HK-2 (cell line): ENCODE results near the gene KRABD2.
"Not testable (repeated sequence)": the region's sequence is repeated elsewhere in the genome, so short reads cannot be mapped to it uniquely, and the experiment has no call there.

Source experiments
- DNase-seq: peaks from one replicate; pipeline ENCODE4 v3.0.0-alpha.2; 2018; ENCODE audit not compliant: unreplicated experiment

The KRABD2 gene

DNA sequence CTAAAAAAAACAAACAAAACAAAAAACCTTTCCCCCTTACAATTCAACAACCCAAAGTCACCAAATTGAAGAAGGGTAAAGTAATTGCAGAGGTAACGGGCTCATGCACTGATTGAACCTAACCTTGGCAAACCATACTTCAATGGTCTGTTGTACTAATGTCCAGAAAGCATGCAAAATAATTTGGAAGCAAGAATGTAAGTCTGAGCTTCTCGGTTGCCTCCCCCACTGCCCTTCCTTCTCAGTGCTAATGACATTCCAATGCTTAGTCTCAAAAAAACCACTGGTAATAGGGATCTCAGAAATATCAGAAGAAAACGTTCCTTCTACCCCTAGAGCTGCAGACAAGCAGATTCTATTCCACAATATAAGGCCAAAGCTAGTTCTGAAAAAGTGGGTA is 15.8 kb downstream of the KRABD2 start:
- DNase-seq: no peak

DNA sequence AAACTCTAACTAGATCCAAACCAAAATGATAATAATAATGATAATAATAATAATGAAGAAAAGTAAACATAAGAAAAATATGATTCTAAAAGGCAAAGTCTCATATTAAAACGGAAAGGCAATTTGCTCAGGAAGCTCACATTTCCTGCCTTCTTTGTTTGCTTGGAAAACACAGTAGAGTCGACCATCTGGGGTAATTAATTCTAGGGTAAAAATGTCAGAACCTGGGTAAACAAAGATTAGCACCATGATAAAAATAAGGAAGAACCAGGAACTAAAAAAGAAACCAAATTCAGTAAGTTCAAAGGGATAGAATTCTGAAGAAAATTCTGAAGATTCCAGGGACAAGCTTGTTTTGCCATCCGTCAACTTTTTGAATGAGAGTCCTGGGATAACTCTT is 16.2 kb downstream of the KRABD2 start:
- DNase-seq: no peak

DNA sequence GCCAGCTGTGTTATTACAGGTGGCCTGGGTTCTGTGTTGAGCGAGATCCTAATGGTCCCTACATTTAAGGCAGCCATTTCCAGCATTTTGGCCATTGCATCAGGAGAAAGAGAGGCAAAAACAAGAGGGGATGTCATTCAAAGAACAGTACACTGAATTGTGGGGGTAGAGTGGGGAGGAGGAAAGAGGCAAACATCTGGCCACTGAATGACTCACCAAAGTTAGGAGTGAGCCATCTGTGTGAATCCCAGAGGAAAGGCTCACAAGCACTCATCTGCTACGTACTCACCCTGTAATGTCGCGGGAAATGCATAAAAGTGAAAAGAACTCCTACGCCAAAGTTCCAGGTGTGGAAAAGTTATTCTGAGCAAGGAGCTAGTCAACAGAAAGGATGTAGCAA is 16.7 kb downstream of the KRABD2 start:
- DNase-seq: no peak

DNA sequence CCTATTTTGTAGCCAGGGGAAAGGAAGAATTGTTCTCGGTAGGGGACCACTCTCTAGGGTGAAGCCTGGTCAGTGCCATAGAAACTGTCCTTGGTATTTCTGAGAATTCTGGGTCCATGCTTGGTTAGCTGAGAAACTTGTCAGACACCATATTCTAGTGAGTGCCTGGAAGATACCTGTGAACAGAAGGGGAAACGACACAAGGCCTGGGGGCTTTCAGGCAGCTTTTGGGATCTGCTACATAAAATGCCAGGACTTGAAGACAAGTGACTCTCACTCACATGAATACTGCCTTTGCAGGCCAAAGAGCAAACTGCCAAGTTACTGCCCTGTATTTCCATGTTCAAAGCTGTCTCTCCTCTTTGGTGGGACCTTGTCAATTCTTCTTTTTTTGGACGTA is 18.6 kb downstream of the KRABD2 start:
- no peak for DNase-seq

DNA sequence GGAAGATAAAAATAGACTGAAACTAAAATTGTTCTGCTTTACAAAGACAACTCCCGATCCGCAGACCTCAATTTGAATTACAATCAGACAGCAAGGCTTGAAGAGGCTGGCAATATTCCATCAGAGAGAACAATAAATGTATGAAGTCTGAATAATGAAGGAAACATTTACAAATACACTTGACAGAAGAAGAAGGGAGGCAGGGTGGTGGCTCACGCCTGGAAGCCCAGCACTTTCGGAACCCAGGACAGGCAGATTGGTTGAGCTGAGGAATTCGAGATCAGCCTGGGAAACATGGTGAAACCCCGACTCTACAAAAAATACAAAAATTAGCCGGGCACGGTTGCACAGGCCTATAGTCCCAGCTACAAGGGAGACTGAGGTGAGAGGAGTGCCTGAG is 22.3 kb downstream of the KRABD2 start:
- DNase-seq: no peak

DNA sequence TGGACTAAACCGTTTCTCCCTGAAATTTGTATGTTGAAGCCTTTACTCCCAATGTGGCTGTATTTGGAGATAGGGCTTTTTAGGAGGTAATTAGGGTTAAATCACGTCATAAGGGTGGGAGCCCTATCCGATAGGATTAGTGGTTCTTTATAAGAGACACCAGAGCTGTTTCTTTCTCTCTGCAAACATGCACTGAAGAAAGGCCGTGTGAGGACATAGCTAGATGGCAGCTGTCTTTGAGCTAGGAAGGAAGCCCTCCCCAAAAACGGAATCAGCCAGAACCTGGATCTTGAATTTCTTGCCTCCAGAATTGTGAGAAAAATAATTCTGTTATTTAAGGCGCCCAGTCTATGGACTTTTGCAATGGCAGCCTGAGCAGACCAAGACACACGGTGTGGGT is 22.8 kb downstream of the KRABD2 start:
- DNase-seq: no peak

DNA sequence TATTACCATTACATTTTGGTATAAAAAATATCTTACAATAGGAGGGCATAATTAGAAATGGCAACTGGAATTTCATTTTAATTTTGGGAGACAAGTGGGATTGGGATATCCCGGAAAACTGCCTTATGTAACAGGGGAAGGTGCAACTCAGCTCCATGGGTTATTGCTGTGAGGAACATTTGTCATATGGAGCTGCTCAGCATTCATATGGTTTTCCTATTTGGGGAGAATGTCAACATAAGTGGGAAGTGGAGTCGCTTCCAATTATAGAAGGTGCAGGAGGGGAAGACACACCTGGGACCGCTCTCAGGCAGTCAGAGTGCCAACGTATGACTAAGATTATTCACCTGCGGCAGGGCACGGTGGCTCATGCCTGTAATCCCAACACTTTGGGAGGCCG is 26.2 kb downstream of the KRABD2 start:
- DNase-seq: no peak

DNA sequence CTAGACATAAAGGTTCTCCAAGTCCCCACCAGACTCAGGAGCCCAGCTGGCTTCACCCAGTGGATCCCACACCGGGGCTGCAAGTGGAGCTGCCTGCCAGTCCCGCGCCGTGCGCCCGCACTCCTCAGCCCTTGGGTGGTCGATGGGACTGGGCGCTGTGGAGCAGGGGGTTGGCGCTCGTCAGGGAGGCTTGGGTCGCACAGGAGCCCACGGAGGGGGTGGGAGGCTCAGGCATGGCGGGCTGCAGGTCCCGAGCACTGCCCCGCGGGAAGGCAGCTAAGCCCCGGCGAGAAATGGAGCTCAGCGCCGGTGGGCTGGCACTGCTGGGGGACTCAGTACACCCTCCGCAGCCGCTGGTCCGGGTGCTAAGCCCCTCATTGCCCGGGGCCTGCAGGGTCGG is 29.5 kb downstream of the KRABD2 start:
- not testable (repeated sequence) for DNase-seq

DNA sequence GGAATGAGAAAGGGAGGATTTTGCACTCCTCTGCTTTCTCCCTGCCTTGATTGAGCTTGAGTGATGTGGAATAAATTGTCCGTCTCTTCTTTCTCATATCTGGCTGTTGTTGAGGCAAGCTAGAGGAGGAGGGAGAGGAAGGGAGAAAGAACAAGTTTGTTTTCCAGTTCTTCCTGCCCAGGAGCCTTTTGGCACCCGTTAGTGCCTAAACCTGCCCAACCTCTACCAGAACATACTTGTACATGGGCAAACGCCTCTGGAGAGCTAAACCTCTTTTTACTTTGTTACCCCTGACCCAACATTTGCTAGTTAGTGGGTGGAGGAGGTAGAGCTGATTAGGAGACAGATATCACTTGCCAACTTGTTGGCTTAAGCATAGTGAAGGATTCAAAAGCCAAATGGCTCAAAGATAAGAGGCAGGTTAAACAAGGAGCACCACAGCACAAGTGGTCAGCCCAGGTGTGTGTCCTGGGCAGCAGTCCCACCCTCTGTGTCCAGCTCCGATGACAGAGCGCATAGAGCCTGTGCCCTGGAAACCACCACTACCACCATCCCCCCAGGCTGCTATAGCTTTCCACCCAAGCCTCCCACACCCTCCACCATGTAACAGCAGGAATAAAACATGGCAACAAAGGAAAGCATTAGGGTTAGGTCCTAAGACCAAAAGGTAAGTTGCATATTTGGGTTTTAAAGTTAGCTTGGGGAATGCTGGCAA is 30.4 kb downstream of the KRABD2 start:
- DNase-seq: no peak

DNA sequence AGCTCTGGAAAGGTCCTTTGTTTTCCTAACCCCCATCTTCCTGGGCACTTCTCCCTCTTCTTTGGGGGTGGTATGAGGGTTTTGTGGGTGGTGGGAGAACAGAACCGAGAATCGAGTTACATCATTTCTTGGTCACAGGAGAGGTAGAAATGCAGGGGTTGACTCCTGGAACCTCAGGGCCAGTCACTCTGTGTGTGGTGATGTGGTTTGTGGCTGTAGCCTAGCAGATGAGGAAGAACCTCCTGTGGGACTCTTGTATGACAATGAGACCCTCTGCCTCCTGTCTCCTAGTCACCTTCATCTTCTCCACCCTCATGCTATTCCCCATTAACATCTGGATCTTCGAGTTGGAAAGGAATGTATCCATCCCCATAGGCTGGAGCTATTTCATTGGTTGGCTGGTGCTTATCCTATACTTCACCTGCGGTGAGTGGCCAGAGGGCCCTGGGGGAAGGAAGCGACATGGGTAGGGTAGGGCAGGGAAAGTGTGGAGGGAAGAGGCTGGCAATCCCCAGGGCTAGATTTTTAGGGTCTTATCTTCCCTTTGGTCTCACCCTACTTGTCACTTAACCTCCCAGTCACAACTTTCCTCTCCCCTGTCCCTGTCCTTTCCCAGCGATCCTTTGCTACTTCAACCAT is 31.3 kb downstream of the KRABD2 start:
- no peak for DNase-seq

DNA sequence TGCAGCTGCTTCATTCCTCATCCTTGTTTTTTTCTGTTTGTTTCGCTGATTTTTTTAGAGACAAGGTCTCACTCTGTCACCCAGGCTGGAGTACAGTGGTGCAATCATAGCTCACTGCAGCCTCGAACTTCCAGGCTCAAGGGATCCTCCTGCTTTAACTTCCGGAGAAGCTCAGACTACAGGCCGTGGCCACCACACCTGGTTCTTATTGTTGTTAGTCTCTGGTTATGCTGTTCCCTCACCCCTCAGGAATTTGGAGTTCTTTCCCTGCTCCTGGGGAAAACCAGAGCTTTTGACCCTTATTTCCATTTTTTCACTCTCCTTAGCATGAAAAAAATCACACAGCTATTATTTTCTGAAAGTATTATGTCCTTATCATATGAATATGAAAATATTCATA is 35.0 kb downstream of the KRABD2 start:
- no peak for DNase-seq

DNA sequence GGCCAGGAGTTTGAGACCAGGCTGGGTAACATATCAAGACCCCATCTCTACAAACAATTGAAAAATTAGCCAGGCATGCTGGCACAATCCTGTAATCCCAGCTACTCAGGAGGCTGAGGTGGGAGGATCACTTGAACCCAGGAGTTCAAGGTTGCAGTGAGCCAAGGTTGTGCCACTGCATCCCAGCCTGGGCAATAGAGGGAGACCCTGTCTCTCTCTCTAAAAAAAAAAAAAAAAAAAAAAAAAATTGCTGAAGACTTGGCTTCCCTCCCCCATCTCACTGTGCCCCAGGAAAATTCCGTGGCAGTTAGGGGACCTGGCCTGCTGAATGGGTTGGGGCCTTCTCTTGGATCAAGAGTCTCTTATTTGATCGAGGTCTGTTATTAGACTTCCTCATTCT is 37.0 kb downstream of the KRABD2 start, which contains the start of gene ODF4:
Gene ODF4, plus strand, starts transcription at position 301 of the 400 bp plus-strand sequence. CDS start 212 bp downstream, outside the sequence.
- no peak for DNase-seq

DNA sequence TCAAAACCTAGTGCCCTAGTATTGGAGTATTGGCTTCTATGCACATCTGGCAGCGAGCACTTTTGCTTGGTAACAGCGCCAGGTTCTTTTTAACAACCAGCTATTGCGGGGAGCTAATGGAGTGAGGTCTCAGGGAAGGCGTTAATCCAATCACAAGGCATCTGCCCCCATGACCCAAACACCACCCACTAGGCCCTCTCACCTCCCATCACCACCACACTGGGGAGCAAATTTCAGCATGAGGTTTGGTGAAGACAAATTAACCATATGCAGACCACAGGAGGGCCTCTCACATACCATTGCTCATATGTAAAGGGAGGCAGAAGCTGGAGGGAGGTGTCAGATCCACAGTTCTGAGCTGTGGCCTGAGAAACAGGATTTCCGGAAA is 37.8 kb downstream of the KRABD2 start:
- no peak for DNase-seq

DNA sequence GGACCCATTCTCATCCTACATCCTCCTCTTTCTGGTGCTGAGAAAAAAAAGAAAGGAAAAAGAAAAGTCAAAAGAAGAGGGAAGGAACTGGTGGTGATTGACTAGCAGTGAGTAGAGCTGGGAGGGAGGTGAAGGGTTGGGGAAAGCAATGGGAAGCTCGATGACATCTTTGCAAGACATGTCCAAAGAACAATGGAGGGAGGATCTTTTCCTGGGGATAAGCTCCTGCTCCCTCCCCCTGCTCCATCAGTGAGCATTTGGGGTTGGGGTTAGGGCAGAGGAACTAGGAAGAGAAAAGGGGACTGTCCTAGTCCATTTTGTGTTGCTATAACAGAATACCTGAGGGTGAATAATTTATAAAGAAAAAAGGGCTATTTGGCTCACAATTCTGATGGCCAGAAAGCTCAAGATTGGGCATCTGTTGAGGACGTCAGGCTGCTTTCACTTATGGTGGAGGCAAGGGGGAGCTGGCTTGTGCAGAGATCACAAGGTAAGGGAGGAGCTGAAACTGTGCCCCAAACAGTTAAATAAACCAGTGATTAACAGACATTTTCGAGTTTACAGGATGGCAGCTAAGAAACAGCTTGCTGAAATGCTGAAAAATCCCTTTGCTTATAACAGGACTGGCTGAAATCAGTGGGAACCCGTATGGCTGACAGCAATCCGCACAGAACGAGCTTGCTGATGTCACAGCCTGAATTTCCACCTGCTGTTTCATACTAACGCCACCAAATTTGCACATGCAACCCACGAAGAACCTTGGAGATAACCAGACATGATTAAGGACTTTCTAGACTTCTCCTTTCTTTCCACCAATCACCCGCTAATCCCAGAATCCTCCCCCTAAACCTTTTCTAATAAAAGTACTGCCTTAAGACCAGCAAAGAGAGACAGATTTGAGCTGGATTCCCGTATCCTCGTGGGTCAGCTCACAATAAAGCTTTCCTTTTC is 38.4 kb downstream of the KRABD2 start:
- no peak for DNase-seq

DNA sequence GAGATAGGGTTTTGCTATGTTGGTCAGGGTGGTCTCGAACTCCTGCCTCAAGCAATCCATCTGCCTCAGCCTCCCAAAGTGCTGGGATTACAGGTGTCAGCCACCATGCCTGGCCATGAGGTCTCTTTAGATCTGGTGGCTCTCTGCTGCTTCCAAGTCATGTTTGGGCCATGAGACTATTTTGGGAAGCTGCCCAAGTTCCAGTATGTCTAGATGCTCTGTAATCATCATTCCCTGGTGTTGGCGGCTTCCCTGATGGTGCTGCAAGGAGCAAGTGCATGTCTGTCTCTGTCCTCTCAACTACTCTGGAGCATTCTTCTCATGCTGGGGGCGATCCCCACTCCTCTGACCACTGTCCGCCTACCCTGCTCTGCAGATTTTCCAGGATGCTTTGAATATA is 43.2 kb downstream of the KRABD2 start:
- DNase-seq: no peak

DNA sequence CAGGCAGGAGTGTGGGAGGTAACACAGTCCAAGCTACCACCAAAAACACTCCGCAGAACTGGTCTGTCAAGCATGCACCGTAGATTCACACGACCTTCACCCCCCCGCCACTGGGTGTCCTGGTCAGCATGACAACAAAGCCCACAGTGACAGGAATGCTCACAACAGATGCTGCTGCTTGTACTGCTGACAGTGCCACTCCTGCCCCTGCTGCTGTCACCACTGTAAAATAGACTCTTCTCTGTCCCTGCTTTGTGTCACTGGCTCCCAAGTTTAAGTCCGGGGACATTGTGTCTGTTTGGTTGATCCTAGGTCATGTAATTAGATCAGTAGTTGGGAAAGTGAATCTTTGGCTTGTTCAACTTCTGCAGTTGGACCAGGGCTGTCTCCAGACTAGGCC is 43.8 kb downstream of the KRABD2 start:
- DNase-seq: no peak

DNA sequence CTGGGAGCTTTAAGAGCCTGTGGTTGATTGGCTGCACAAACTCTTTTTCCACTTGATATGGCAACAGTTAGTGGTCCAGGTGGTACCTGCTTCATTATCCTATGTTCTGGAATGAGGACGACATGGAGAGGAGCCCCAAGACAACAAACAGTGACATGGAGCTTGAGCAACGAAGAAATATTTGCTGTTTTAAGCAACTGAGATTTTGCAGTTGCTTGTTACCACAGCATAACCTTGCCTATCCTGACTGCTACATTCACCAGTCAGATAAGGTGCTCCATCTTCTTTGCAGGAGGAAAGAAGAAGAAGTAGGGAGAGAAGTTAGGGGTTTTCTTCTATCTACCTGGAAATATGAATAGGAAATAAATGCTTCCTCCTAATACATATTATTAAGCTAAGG is 44.4 kb downstream of the KRABD2 start:
- DNase-seq: no peak

DNA sequence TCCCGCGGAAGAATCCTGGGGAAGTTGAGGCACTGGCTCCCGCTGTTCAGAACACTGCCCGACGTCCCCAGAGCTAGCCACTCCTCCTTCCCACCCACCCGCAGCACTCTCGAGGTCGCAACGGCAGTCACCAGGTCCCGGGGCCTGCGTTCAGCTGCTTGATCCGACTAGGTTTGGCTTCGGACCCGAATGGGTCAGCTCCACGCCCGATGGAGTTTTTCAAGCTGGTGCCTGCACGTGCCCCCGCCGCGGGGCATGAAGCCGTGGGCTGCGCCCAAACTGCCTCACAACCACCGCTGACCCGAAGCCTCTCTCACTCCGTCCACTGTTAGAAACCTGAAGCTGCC is 49.2 kb downstream of the KRABD2 start:
- no peak for DNase-seq
